Breast epithelium (tissue), 4 donors: ENCODE measurements around the gene ISLR. TPM values are rescaled to one million over a fixed set of nuclear protein-coding genes. Genes with fewer than 3 reads are reported as not detected.
A peak's percentile ranks its signal among the peaks of the same experiment; 100 is the strongest.

ENCODE experiments used
- DNase-seq, 2 donors: peaks; one replicate each; pipeline ENCODE4 v3.0.0-alpha.2; 2019; ENCODE audit warnings: low spot score in 2 of 2
- H3K27ac ChIP-seq, 2 donors: fragments of 200-600 bp; sonication (generic) in 1 of 2; one replicate each; pipeline ENCODE4 v1.5.1; 2016 to 2019; ENCODE audit warnings: mild to moderate bottlenecking in 1 of 2
- H3K27me3 ChIP-seq, 2 donors: fragments of 200-600 bp; sonication (generic) in 1 of 2; one replicate each; pipeline versions ENCODE4 v1.5.1 to v1.6.0; 2017 to 2019; ENCODE audit warnings: control low read depth in 1 of 2, mild to moderate bottlenecking in 1 of 2
- H3K36me3 ChIP-seq: fragments of 200-600 bp; one replicate; pipeline ENCODE4 v1.5.1; 2019
- H3K4me1 ChIP-seq, 2 donors: fragments of 200-600 bp; sonication (generic); one replicate each; pipeline ENCODE4 v1.5.1; 2016 to 2019; ENCODE audit warnings: control low read depth in 1 of 2
- H3K4me3 ChIP-seq, 3 donors: fragments of 200-600 bp; sonication (generic); 1 replicate in 2 of 3; 2 replicates in 1 of 3; pipeline ENCODE4 v1.5.1; 2016 to 2019; ENCODE audit warnings: mild to moderate bottlenecking in 3 of 3, moderate library complexity in 2 of 3
- H3K9me3 ChIP-seq, 2 donors: fragments of 200-600 bp; sonication (generic) in 1 of 2; one replicate each; pipeline ENCODE4 v1.5.1; 2016 to 2019; ENCODE audit warnings: control low read depth in 1 of 2
- POLR2A ChIP-seq: fragments of 450-650 bp; IDR thresholded peaks from one replicate; pipeline ENCODE4 v1.6.1; 2016; ENCODE audit warnings: antibody characterized with exemption, mild to moderate bottlenecking, moderate library complexity
- POLR2AphosphoS5 ChIP-seq, 3 donors: sonication (generic); formaldehyde crosslinking; IDR thresholded peaks; one replicate each; pipeline ENCODE4 v1.6.1; 2017; ENCODE audit warnings: antibody characterized with exemption in 3 of 3
- intact Hi-C: fragments of 100-400 bp; cut with DNase I; formaldehyde crosslinking; loops from one replicate; pipeline ENCODE4 v1.15.1; 2023; ENCODE audit warnings: low total_unique reads
- total RNA-seq, 3 donors: library from RNA; depleted of rRNA; stranded (reverse); fragments of >200 nt; gene quantifications; one replicate each; pipeline ENCODE4 v1.1.0, GENCODE V29; 2016
- TF ChIP-seq, protein P1 (sequence below), 3 donors: fragments of 450-650 bp; IDR thresholded peaks; one replicate each; pipeline ENCODE4 v1.5.1; 2016 to 2017; ENCODE audit warnings: antibody characterized with exemption in 3 of 3, mild to moderate bottlenecking in 3 of 3, moderate library complexity in 3 of 3

ISLR gene
- total RNA-seq, 3 donors from 2014 or later = 49.2 to 88.0 (median 71.8) TPM

DNA sequence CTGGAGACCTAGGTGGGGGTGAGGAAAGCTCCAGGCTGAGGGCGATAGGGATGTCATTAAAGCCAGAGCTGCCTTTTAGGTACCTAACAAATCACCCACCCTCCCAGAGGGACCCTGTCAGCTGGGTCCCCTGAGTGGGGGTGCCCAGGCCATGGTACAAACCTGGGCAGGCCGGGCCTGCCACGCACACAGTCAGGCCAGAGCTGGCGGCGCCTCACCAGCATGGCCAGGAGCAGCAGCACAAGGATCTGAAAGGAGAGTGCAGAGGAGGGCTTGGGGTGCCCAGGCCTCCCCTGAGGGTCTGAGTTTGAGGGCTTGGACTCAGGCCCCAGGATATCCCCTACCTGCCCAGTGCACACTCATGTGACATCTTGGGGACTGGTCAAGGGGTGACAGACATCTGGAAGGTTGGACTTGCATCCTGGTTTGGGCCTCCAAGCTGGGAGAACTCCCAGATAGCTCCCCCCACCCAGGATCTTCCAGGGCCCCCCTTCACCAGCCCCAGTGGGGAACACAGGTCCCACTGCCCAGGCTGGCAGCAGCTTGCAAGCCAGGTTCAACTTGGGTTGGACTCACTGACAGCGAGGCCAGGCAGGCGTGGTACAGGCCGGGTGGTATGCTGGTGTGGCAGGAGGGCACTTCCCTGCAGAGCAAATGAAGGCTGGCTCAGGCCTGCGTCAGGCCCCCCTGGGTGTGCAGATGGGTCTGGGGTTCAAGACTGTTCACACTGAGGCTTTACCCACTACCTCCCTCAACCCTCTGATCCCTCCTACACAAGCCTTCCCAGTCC is 23.9 kb downstream of the ISLR start:
- TF ChIP-seq, protein P1, sequence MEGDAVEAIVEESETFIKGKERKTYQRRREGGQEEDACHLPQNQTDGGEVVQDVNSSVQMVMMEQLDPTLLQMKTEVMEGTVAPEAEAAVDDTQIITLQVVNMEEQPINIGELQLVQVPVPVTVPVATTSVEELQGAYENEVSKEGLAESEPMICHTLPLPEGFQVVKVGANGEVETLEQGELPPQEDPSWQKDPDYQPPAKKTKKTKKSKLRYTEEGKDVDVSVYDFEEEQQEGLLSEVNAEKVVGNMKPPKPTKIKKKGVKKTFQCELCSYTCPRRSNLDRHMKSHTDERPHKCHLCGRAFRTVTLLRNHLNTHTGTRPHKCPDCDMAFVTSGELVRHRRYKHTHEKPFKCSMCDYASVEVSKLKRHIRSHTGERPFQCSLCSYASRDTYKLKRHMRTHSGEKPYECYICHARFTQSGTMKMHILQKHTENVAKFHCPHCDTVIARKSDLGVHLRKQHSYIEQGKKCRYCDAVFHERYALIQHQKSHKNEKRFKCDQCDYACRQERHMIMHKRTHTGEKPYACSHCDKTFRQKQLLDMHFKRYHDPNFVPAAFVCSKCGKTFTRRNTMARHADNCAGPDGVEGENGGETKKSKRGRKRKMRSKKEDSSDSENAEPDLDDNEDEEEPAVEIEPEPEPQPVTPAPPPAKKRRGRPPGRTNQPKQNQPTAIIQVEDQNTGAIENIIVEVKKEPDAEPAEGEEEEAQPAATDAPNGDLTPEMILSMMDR (IDR thresholded peaks at IDR 0.05) = no peak
- TF ChIP-seq POLR2A = no peak
- TF ChIP-seq POLR2AphosphoS5 (IDR thresholded peaks at IDR 0.05) = no peak
- no peak overlapping the region for H3K27ac ChIP-seq
- peaks cover 1 to 14% of the 10 kb centered on the region in 2 donors for H3K4me1 ChIP-seq
- no peak overlapping the region for H3K4me3 ChIP-seq
- no peaks in the 10 kb centered on the region for H3K27me3 ChIP-seq
- H3K9me3 ChIP-seq = no peaks in the 10 kb centered on the region
- intact Hi-C loops = no loop called here
- no peak for DNase-seq
- no peaks in the 10 kb centered on the region for H3K36me3 ChIP-seq

DNA sequence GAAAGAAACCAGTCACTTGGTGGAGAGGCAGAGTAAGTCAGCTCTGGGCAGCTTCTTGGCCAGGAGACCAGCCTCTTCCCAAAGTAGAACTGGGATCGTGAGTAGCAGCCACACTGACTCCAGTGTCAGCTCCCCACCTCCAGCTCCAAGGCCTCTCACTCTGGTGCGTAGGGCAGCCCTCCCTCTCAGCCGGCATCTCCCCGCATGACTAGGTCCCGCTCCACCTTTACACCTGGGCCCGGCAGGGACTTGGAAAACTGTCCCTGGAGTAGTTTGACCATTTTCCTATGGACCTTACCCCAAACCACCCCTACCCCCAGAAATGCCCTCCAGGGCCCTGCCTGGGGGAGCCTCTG is 25.8 kb downstream of the ISLR start:
- intact Hi-C loops = no loop called here
- Histone ChIP-seq H3K27me3 (no peaks in the 10 kb centered on the region), H3K9me3 (no peaks in the 10 kb centered on the region), H3K27ac (peak overlapping the region in 1 of 2 donors; percentile 55), H3K36me3 (no peaks in the 10 kb centered on the region), H3K4me3 (no peak overlapping the region), H3K4me1 (peaks cover 6 to 14% of the 10 kb centered on the region in 2 donors)
- TF ChIP-seq, protein P1 (IDR thresholded peaks at IDR 0.05) = no peak
- TF ChIP-seq POLR2A (no peak), POLR2AphosphoS5 (IDR thresholded peaks at IDR 0.05) (no peak)
- DNase-seq = no peak

DNA sequence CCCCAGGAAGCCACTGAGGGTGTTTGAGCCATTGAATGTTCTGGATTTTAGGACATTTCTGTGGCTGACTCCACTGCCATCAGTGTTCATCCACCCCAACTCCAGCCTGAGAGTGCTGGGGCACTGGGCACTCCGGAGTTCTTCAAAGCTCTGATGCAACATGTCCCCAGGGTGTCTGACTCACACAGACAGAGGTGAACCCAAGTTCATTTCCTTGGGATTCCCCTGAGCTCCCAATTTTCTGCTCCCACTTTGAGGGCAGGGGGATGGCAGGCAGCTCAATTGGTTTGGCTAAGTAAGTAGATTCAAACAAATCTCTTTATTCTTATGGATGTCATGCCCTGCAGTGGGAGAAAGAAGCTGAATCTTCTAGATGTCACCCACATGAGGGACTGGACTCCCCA is 26.9 kb downstream of the ISLR start:
- DNase-seq = peak in 1 of 2 donors; percentile 70
- Histone ChIP-seq H3K36me3 (no peaks in the 10 kb centered on the region), H3K27ac (peak overlapping the region; percentile 60 to 86), H3K4me3 (peak overlapping the region in 1 of 3 donors; percentile 17), H3K4me1 (peaks cover 6 to 14% of the 10 kb centered on the region in 2 donors), H3K9me3 (no peaks in the 10 kb centered on the region), H3K27me3 (no peaks in the 10 kb centered on the region)
- intact Hi-C loops = no loop called here
- TF ChIP-seq POLR2AphosphoS5 (IDR thresholded peaks at IDR 0.05) (peak in 2 of 3 donors; percentile 18 to 29), POLR2A (no peak)

DNA sequence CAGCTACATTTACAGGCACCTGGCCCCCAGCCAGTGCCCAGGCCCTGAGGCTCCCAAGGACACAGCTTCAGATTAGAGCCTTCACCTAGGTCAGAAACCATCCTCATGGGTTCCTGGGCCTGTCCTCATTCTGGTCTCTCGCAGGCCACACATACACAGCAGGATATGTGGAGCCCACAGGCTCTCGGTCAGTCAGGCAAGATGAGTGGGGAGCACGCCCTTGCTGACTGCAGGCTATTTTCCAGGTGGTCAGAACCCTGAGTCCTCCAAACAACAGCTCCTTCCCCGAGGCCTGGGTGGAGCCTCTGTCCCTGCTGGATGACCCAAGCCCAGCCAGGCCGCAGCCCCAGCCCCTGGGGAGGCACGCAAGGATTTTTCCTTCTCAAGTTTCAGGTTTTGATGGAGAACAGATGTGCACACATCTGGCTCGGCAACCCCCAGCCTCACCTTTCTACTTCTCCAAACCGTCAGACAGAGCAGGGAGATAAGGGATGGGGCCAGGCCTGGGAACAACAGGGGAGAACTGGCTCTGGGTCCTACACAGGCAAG is 27.4 kb downstream of the ISLR start:
- DNase-seq = no peak
- H3K36me3 ChIP-seq = no peaks in the 10 kb centered on the region
- peaks cover 6 to 14% of the 10 kb centered on the region in 2 donors for H3K4me1 ChIP-seq
- intact Hi-C loops = no loop called here
- no peaks in the 10 kb centered on the region for H3K9me3 ChIP-seq
- H3K4me3 ChIP-seq = peak overlapping the region in 1 of 3 donors; percentile 17
- no peak for TF ChIP-seq POLR2A
- TF ChIP-seq POLR2AphosphoS5 (IDR thresholded peaks at IDR 0.05) = no peak
- TF ChIP-seq, protein P1 (IDR thresholded peaks at IDR 0.05) = no peak
- H3K27me3 ChIP-seq = no peaks in the 10 kb centered on the region
- H3K27ac ChIP-seq = peak overlapping the region; percentile 60 to 86

DNA sequence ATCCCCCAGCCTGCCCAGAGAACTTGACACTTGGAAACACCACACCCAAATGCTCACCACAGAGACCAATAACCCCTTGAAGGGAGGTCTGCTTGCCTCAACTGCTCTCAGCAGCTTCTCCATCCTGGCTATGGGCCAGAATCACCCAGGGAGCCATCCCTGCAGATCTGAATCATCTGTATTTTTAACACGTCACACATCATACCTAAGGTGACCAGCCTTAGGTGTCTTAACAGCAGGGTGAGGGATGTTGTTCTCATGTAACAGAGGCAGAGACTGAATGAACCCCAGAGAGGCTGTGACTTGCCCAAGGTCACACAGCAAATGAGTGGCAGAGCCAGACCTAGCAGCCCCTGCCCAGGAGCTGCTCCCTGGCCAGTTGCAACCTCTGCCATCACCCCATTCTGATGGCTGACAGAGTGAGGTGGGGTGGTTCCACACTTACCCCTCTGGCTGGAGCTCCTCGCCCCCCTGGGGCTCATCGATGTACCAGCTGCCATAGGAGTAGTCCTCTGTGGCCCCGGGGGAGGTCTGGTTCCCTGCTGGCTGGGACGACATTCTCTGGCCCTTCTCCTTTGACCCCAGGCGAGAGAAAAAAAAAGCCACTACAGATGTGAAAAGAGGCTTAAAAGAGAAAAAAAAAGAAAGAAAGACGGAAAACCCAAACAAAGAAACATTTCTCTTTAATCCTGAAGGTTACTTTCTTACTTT is 28.4 kb downstream of the ISLR start:
- TF ChIP-seq POLR2A (no peak), POLR2AphosphoS5 (IDR thresholded peaks at IDR 0.05) (no peak)
- TF ChIP-seq, protein P1 (IDR thresholded peaks at IDR 0.05) = no peak
- Histone ChIP-seq H3K4me1 (peaks cover 6 to 9% of the 10 kb centered on the region in 2 donors), H3K9me3 (no peaks in the 10 kb centered on the region), H3K4me3 (peak overlapping the region in 2 of 3 donors; percentile 30 to 43), H3K36me3 (no peaks in the 10 kb centered on the region), H3K27ac (peak overlapping the region; percentile 60 to 90), H3K27me3 (no peaks in the 10 kb centered on the region)
- DNase-seq = no peak
- intact Hi-C loops = no loop called here
